ENCODE measurements around the gene LUM. TPM values are rescaled to one million over a fixed set of nuclear protein-coding genes. Genes with fewer than 3 reads are reported as not detected.

Gene LUM, protein sequence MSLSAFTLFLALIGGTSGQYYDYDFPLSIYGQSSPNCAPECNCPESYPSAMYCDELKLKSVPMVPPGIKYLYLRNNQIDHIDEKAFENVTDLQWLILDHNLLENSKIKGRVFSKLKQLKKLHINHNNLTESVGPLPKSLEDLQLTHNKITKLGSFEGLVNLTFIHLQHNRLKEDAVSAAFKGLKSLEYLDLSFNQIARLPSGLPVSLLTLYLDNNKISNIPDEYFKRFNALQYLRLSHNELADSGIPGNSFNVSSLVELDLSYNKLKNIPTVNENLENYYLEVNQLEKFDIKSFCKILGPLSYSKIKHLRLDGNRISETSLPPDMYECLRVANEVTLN
- total RNA-seq = not detected

DNA sequence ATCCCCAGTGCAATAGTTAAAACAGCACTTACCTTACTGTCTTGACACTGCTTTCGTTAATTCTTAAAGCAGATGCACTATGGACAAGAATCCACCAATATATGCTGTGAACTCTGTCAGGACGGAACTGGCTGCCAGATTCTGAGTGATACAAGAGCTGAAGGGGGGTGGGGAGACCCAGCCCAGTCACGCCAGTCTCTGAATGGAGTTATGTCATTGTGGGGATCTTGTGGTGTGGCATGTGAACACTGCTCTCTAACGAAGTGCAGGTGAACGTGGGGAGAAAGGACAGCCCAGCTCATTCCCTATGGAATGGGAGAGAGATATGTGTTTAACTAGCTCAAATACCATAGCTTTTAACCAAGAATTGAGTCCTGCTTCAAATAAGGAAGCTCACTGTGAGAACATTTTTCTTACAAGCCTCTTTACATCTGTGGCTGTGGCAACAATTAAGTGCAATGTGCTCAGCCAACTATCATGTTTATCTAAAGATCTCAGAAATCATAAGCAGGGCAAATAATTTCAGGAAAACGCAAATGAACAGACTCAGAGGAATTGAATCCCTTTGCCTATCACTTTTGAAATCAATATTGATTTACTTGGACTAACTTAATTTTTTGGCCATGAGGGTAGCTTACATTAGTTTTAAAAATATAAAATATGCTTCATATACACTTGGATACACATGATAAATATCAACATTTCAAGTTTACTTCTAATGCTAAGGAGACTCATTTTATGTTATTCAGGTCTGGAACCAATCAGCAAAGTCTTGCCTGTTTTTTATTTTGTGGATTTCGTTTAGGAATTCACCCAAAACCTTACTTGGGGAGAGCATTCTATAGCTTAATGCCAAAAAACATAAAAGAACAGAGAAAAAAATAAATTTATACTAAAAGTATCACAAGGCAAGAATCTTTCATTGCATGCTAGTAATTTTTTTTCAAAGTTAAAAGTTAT, at the start of gene LUM:
Gene LUM (minus strand): TSS at position 129 of the 960 bp plus-strand sequence. CDS start 2,515 bp downstream, outside the sequence.
- ATAC-seq (no peak), DNase-seq (ENCODE audit: low spot score in 2 of 2) (no peak)
- Mint-ChIP-seq H3K36me3 (no peaks in the 10 kb centered on the region), H3K9me3 (no peaks in the 10 kb centered on the region), H3K27ac (peak within 1 kb of the TSS in 1 of 2 donors; percentile 23)

DNA sequence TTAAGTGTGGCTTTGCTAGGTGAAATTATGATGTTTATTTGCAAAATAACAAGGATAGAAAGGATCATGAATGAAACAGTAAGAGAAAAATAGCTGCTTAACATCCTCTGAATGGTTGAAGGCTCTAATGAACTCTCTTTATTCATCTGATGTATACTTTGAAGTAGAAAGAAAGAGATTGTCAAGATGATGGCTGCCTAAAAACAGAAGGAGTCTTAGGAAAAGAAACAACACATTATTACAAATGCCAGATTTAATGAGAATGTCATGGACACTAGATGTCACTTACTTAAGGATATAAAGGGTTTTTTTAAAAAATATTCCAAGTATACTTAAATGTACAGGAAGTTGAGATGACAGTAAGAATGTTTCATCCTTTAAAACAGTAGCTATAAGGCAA, 49.7 kb upstream of the LUM start:
- DNase-seq (ENCODE audit: low spot score in 2 of 2) (no peak), ATAC-seq (no peak)
- Mint-ChIP-seq H3K36me3 (no peaks in the 10 kb centered on the region), H3K9me3 (no peaks in the 10 kb centered on the region), H3K27ac (no peak overlapping the region)

DNA sequence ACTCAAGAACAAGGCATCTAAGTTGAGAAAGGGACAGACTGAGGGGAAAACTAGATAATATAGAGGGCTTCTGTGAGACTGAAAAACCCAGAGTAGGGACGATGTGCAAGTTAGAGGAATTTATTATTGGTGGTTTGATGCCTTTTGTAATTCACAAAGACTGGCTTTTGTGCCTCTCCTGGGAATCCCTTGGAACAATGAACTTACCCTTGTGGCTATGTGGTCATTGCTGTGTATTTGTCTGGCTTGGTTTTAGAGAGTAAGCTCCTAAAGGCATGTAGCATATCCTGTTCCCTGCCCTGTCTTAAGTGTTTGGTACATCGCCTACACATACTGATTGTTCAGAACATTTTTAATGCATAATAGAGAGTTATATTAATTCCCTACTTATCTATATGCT, 44.7 kb upstream of the LUM start:
- H3K36me3 Mint-ChIP-seq = no peaks in the 10 kb centered on the region
- ATAC-seq = no peak
- no peak overlapping the region for H3K27ac Mint-ChIP-seq
- H3K9me3 Mint-ChIP-seq = no peaks in the 10 kb centered on the region
- no peak for DNase-seq (ENCODE audit: low spot score in 2 of 2)

DNA sequence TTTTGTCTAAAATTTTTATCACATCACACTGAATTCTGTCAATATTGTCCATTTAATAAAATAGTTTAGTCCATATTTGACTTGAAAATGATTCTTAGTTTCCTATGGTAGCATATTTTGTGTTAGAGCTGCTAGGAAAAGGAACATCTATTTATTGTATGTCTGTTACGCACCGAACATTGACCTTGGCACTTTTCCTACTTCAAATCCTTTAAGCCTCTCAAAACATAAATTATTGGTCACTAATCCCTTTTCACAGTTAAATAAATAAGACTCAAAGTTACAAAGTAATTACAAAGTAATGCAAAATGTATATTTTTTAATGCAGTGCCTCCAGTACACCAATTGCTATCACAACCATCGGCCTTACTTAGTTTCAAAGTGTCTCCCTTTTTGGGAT, 42.8 kb upstream of the LUM start:
- no peaks in the 10 kb centered on the region for H3K9me3 Mint-ChIP-seq
- no peak overlapping the region for H3K27ac Mint-ChIP-seq
- H3K36me3 Mint-ChIP-seq = no peaks in the 10 kb centered on the region
- DNase-seq (ENCODE audit: low spot score in 2 of 2) (no peak), ATAC-seq (no peak)

DNA sequence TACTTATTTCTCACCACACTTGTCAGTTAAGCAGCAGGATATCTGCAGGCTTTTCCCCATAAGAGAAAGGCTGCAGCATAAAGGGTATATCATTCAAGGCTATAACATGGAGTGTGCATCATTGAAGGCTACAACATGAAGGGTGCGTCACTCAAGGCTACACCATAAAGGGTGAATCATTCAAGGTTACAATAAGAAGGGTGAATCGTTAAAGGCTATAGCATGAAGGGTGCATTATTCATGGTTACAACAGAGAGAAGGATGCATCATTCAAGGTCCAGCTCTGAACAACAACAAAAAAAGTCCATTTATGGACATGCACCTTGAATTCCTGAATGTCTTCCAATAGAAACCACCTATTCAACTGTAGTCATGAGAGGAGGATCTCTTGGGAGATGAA, 32.8 kb upstream of the LUM start:
- ATAC-seq (no peak), DNase-seq (ENCODE audit: low spot score in 2 of 2) (no peak)
- peaks cover 0 to 3% of the 10 kb centered on the region in 2 donors for H3K9me3 Mint-ChIP-seq
- H3K27ac Mint-ChIP-seq = no peak overlapping the region
- no peaks in the 10 kb centered on the region for H3K36me3 Mint-ChIP-seq

DNA sequence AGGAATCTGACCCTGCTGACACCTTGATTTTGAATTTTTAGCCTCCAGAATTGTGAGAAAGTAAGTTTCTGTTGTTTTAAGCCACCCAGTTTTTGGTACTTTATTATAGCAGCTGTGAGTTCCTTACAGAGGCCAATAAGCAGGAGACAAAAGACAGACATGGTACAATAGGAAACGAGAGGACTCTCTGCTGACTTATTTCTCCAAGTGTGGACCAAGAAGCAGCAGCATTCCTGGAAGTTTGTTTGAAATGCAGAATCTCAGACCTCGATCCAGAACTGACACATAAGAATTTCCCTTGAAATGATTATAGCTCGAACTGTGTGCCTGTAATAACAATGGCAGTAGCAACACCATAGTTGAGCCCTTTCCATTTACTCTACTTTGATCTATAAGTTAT, 31.9 kb upstream of the LUM start:
- DNase-seq (ENCODE audit: low spot score in 2 of 2) (no peak), ATAC-seq (no peak)
- Mint-ChIP-seq H3K27ac (no peak overlapping the region), H3K9me3 (peaks cover 0 to 3% of the 10 kb centered on the region in 2 donors), H3K36me3 (no peaks in the 10 kb centered on the region)

DNA sequence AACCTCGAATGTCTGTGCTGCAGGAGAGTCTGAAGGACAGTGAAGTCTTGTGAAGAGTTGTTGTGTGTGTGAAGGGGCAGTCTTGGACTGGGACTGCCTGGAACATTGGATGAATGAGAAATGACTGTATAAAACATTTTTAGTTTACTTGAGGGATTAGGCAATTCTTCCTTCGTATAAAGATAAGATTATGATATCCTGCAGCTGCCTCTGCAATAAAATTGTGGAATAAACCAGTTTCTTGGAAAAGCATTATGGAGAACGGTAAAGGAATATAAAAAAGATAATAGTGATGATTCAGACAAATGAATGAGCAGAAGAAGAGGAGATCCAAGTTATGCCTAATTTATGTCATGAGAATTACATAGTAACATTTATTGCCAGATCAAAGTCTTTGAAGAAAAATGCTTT, 30.9 kb upstream of the LUM start:
- DNase-seq (ENCODE audit: low spot score in 2 of 2) (no peak), ATAC-seq (no peak)
- no peaks in the 10 kb centered on the region for H3K36me3 Mint-ChIP-seq
- H3K27ac Mint-ChIP-seq = no peak overlapping the region
- H3K9me3 Mint-ChIP-seq = peaks cover 0 to 3% of the 10 kb centered on the region in 2 donors

DNA sequence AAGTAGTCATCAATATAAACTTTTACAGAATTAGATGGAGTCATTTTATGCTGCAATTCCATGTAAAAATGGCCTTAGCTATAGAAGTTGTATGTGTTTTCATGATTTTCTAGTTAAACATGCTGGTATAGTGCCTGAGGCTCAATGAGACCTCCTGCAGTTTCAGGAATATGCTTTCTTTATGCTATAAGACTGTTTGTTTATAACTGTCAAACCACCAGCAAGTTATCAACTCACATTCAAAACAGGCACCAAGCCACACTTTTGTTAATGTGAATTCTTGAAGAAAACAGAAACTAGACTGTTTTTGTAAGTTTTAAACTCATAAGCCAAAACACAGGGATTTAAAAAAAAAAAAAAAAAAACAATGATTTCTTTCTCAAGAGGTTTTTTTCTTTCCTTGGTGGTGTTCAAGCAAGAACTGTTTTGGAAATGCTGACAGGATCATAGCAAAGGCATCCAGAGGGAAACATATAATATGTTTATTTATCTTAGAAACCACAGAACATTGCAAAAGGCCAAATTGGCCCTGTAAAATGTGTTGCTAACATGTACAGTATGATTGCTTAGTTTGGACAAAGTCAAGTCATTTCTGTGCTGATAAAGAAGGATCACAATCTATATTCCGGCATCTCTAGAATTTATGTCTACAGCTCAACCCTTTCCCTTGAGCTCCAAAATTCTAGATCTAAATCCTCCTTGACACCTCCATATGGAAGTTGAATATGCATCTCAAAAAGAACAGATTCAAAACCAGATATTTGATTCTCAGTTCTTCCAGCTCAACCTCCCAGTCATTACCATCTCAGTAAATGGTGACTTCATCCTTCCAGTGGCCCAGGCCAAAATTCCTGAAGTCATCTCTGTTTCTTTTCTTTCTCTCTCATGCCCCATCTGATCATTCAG, 29.0 kb upstream of the LUM start:
- no peaks in the 10 kb centered on the region for H3K36me3 Mint-ChIP-seq
- H3K9me3 Mint-ChIP-seq = no peaks in the 10 kb centered on the region
- ATAC-seq = no peak
- DNase-seq (ENCODE audit: low spot score in 2 of 2) = no peak
- no peak overlapping the region for H3K27ac Mint-ChIP-seq

DNA sequence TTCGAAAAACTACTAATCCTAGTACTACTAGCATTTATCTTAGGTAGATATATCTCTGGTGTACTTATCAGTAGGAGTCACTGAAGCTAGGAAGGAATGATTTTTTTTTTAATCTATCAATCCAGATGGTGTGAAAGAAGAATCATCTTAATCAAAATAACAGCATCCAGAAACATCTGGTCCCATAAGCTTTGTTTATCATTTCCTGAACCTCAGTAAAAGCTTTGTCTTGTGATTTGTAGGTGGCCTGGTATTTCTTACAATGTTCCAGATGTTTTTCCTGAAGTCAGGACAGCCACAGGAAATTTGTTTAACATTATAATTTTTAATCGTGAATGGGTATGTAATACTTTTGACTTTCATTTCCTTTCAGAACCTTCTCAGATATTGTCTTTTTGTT, 28.0 kb upstream of the LUM start:
- ATAC-seq (no peak), DNase-seq (ENCODE audit: low spot score in 2 of 2) (no peak)
- Mint-ChIP-seq H3K36me3 (no peaks in the 10 kb centered on the region), H3K9me3 (no peaks in the 10 kb centered on the region), H3K27ac (no peak overlapping the region)

DNA sequence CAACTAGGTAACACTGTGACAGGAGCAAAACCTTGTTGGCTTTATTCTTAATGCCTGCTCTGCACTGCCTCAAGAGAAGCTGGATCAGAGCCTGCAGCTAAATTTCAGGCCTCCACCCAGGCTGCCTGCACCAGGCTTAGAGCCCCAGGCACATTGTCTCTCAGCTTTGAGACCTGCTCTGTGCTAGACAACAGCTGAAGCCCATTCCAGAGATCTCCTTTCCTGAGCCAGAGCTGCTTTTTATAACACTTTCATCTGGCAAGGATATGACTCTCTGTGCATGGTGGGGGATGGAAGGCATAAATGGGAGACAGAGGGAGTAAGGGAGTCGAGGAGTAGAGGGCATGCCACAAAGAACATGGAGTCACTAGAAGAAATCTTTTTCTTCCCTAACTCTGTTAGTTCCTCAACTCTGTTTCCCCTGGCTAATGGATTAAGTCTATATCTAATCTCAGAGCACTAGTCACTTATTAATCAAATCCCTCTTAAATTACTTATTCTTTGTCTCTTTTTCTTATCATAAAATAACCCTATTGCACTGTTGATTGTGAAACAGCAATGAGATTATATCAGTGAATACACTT, 27.1 kb upstream of the LUM start:
- ATAC-seq (no peak), DNase-seq (ENCODE audit: low spot score in 2 of 2) (no peak)
- Mint-ChIP-seq H3K36me3 (no peaks in the 10 kb centered on the region), H3K27ac (no peak overlapping the region), H3K9me3 (no peaks in the 10 kb centered on the region)

DNA sequence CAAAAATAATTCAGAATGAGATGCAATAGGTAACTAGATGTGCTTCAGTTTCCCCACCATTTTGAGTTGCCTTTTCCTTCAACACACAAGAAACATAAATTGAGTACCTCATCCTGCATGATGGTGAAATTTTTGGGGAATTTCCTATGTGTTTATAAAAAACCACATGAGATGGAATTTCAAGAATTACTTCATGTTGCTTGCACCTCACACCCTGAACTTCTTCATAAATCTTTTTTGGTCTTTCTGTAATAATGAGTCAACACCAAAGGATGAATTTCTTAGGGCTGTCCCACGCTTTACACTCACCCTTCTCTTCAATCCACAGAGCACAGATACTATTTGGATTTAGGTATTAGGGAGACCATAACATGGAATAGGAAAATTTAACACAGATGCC, 22.6 kb upstream of the LUM start:
- no peak overlapping the region for H3K27ac Mint-ChIP-seq

DNA sequence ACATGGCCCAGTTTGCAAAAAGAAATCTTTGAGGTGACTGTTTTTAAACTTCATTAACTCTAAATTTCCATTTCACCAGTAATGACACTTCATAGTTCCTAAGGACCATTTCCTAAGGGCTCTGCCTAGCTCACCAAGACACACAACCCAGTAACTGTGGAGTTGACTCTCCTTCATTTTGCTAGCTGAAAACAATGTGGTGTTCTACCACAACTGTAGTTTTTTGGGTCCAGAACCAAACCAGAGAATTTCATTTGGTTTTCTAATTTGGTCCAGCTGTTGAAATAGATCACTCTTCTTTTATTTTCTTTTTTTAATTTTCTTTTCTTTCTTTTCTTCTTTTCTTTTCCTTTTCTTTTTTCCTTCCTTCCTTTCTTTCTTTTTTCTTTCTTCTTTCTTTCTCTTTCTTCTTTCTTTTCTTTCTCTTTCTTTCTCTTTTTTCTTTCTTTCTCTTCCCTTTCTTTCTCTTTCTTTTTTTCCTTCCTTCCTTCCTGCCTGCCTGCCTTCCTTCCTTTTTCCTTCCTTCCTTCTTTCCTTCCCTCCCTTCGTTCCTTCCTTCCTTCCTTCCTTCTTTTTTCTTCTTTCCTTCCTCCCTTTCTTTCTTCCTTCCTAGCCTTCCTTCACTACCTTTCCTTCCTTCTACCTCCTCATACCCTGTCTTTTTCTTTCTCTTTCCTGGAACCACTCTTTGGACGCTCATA, 18.5 kb upstream of the LUM start:
- ATAC-seq = no peak

More for the DNA sequence above, 22.6 kb upstream of the LUM start:
- Mint-ChIP-seq H3K36me3 (no peaks in the 10 kb centered on the region), H3K9me3 (no peaks in the 10 kb centered on the region)
- ATAC-seq = no peak
- DNase-seq (ENCODE audit: low spot score in 2 of 2) = no peak

DNA sequence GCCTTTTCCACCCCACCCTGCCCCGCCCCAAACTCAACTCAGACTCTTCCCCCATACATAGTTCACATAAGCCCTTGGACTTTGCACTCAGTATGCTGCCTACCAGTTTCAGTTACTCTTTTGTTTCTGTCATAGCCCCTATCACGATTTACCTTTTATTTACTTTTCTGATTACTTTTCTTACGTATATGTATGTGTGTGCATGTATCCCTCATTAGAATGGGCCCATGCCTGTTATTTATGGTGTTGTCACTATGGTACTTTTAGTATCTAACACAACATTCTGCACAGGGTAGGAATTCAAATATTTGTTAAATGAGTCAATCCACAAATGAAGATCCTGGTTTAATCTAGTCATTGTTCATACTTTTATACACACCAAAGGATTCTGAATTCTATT, 16.5 kb upstream of the LUM start:
- H3K9me3 Mint-ChIP-seq = no peaks in the 10 kb centered on the region
- H3K27ac Mint-ChIP-seq = no peak overlapping the region
- DNase-seq (ENCODE audit: low spot score in 2 of 2) (no peak), ATAC-seq (no peak)
- H3K36me3 Mint-ChIP-seq = no peaks in the 10 kb centered on the region

More for the DNA sequence above, 18.5 kb upstream of the LUM start:
- Mint-ChIP-seq H3K9me3 (no peaks in the 10 kb centered on the region), H3K36me3 (no peaks in the 10 kb centered on the region), H3K27ac (no peak overlapping the region)
- no peak for DNase-seq (ENCODE audit: low spot score in 2 of 2)

DNA sequence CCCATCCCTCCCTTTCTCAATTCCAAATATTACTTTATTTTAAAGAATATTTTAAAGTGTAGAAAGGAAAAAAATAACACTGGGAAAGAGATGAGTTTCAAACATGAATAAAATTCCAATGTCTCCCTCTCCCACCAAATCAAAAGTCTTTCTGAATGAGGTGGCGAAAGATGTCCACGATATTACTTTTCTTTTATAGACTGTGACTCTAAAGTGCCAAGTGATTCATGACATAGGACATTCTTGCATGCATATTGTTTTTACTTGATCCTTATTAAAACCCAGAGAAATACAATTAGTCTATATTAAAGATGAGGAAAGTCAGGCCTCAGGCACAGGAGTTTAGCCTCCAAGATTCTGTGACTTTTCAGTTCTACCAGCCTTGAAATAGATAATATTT, 16.0 kb upstream of the LUM start:
- Mint-ChIP-seq H3K27ac (no peak overlapping the region), H3K9me3 (no peaks in the 10 kb centered on the region), H3K36me3 (no peaks in the 10 kb centered on the region)
- ATAC-seq (no peak), DNase-seq (ENCODE audit: low spot score in 2 of 2) (no peak)

DNA sequence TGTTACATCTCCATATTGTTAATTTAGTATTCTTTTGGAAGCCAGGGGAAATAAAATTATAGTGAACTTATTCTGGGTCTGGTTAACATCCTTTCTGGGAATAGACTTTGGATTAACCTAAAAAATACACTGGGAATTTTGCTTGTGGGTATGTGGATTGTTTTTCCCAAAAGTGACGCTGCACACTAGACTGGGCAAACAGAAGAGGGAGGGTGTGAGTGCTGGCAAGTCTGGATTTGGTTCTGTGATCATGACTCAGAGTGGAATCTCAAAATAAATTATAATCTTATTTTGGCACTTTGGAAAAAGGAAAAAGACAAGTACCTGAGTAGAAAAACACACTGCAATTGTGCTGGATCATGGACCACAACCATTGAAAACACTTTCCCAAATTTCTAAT, 15.2 kb upstream of the LUM start:
- Mint-ChIP-seq H3K27ac (no peak overlapping the region), H3K36me3 (no peaks in the 10 kb centered on the region), H3K9me3 (no peaks in the 10 kb centered on the region)
- ATAC-seq (no peak), DNase-seq (ENCODE audit: low spot score in 2 of 2) (no peak)
